Gastrocnemius medialis (tissue), 4 donors: ENCODE measurements around the gene ERC1. TPM values are rescaled to one million over a fixed set of nuclear protein-coding genes. Genes with fewer than 3 reads are reported as not detected.

ENCODE experiments used
- ATAC-seq, 2 donors: fragments of 150-250 bp; one replicate each; pipeline ENCODE4 v1.9.1; 2016
- DNase-seq, 2 donors: peaks; one replicate each; pipeline ENCODE4 v3.0.0-alpha.2; 2019
- H3K27ac ChIP-seq, 4 donors: fragments of 200-600 bp; sonication (generic); 1 replicate in 1 of 4; 2 replicates in 3 of 4; pipeline ENCODE4 v1.5.1; 2016 to 2018; ENCODE audit warnings: mild to moderate bottlenecking in 2 of 4, moderate library complexity in 1 of 4
- H3K27me3 ChIP-seq, 3 donors: fragments of 200-600 bp; sonication (generic) in 2 of 3; 1 replicate in 1 of 3; 2 replicates in 2 of 3; pipeline versions ENCODE4 v1.5.1 to v1.6.0; 2016 to 2019; ENCODE audit warnings: mild to moderate bottlenecking in 1 of 3, moderate library complexity in 1 of 3
- H3K36me3 ChIP-seq, 2 donors: fragments of 200-600 bp; sonication (generic) in 1 of 2; one replicate each; pipeline ENCODE4 v1.5.1; 2017 to 2018
- H3K4me1 ChIP-seq, 2 donors: fragments of 200-600 bp; sonication (generic) in 1 of 2; one replicate each; pipeline ENCODE4 v1.5.1; 2016 to 2017; ENCODE audit warnings: mild to moderate bottlenecking in 2 of 2
- H3K4me3 ChIP-seq, 4 donors: fragments of 200-600 bp; sonication (generic) in 3 of 4; 1 replicate in 1 of 4; 2 replicates in 3 of 4; pipeline ENCODE4 v1.5.1; 2016 to 2019; ENCODE audit warnings: mild to moderate bottlenecking in 2 of 4
- H3K9me3 ChIP-seq, 3 donors: fragments of 200-600 bp; sonication (generic) in 2 of 3; 1 replicate in 1 of 3; 2 replicates in 2 of 3; pipeline ENCODE4 v1.5.1; 2016 to 2019
- POLR2A ChIP-seq, 2 donors: fragments of 450-650 bp; IDR thresholded peaks; one replicate each; pipeline ENCODE4 v1.6.1; 2017; ENCODE audit warnings: antibody characterized with exemption in 2 of 2, mild to moderate bottlenecking in 2 of 2, moderate library complexity in 2 of 2
- in situ Hi-C, 4 donors: fragments of 200-750 bp; cut with MboI; loops; one replicate each; pipeline versions ENCODE4 v1.15.0 to v1.8.0; 2017; ENCODE audit warnings: low sequenced_read_pairs in 4 of 4
- intact Hi-C: fragments of 100-400 bp; cut with DNase I; formaldehyde crosslinking; loops from one replicate; pipeline ENCODE4 v1.15.1; 2023; ENCODE audit warnings: low total_unique reads
- total RNA-seq, 4 donors: library from RNA; depleted of rRNA; stranded (reverse); fragments of >200 nt; gene quantifications; one replicate each; pipeline versions ENCODE4 v1.1.0 to v1.2.3, GENCODE V29; 2016
- TF ChIP-seq, protein P1 (sequence below), 5 experiments: fragments of 450-650 bp in 3 of 5; fragments of 200-600 bp in 2 of 5; sonication (generic) in 2 of 5; IDR thresholded peaks in 4 of 5; conservative IDR thresholded peaks in 1 of 5; 1 replicate in 4 of 5; 2 replicates in 1 of 5; pipeline ENCODE4 v1.5.1; 2016 to 2019; ENCODE audit warnings: antibody characterized with exemption in 5 of 5, mild to moderate bottlenecking in 3 of 5, moderate library complexity in 3 of 5

Gene ERC1
- total RNA-seq, 4 donors from 2014 or later = 20.3 to 39.1 (median 23.5) TPM

DNA sequence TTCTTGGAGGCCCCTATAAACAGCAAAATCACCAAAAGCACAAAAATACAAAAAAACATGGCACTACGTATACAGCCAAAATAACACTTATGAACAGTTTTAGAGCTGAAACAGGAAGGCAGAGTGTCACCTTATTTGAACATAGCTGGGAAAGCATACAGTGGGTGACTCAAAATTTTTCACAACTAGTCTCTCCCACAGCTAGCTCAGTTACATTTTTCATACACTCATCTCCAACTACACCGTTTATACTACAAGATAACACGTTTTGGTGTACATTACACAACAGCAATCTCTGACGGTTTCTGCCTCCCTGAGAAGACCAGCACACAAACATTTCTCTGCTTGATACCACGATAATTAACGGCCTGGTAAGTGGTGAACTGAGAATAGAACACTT, 44.4 kb upstream of the ERC1 start:
- TF ChIP-seq POLR2A (IDR thresholded peaks at IDR 0.05) = no peak
- TF ChIP-seq, protein P1, sequence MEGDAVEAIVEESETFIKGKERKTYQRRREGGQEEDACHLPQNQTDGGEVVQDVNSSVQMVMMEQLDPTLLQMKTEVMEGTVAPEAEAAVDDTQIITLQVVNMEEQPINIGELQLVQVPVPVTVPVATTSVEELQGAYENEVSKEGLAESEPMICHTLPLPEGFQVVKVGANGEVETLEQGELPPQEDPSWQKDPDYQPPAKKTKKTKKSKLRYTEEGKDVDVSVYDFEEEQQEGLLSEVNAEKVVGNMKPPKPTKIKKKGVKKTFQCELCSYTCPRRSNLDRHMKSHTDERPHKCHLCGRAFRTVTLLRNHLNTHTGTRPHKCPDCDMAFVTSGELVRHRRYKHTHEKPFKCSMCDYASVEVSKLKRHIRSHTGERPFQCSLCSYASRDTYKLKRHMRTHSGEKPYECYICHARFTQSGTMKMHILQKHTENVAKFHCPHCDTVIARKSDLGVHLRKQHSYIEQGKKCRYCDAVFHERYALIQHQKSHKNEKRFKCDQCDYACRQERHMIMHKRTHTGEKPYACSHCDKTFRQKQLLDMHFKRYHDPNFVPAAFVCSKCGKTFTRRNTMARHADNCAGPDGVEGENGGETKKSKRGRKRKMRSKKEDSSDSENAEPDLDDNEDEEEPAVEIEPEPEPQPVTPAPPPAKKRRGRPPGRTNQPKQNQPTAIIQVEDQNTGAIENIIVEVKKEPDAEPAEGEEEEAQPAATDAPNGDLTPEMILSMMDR (IDR thresholded peaks at IDR 0.05 in 4 of 5, conservative IDR thresholded peaks at IDR 0.05 in 1 of 5) = no peak
- ATAC-seq (no peak), DNase-seq (no peak)
- Histone ChIP-seq H3K4me1 (peaks cover 39 to 44% of the 10 kb centered on the region in 2 donors), H3K36me3 (no peaks in the 10 kb centered on the region), H3K27me3 (no peaks in the 10 kb centered on the region), H3K9me3 (no peaks in the 10 kb centered on the region), H3K27ac (peak overlapping the region in 3 of 4 donors; percentile 41 to 97 (median 41)), H3K4me3 (no peak overlapping the region)
- in situ Hi-C loops (loop anchor here in 1 of 4 donors (5.0 kb wide), 1 partner anchor 124 kb away; no protein-coding TSS in a partner anchor), intact Hi-C loops (loop anchor here (10.0 kb wide), 1 partner anchor 658 kb away; no protein-coding TSS in a partner anchor)

DNA sequence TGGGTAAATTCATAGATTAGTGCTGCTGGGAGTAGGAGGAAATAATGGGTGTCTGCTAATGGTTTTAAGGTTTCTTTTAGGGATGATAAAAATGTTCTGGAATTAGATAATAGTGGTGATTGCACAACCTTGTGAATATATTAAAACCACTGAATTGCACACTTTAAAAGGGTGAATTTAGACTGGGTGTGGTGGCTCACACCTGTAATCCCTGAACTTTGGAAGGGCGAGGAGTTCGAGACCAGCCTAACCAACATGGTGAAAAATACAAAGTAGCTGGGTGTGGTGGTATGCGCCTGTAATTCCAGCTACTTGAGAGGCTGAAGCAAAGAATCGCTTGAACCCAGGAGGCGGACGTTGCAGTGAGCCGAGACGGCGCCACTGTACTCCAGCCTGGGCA, 42.8 kb upstream of the ERC1 start:
- H3K27ac ChIP-seq = peak overlapping the region; percentile 91 to 97 (median 94)
- ATAC-seq (no peak), DNase-seq (no peak)
- in situ Hi-C loops = loop anchor here in 1 of 4 donors (5.0 kb wide), 1 partner anchor 126 kb away; no protein-coding TSS in a partner anchor
- H3K27me3 ChIP-seq = no peaks in the 10 kb centered on the region
- no peaks in the 10 kb centered on the region for H3K36me3 ChIP-seq
- H3K4me1 ChIP-seq = peaks cover 27 to 32% of the 10 kb centered on the region in 2 donors
- H3K4me3 ChIP-seq = peak overlapping the region; percentile 78 to 94 (median 92)
- TF ChIP-seq, protein P1 (IDR thresholded peaks at IDR 0.05 in 4 of 5, conservative IDR thresholded peaks at IDR 0.05 in 1 of 5) = no peak
- TF ChIP-seq POLR2A (IDR thresholded peaks at IDR 0.05) = no peak
- intact Hi-C loops = loop anchor here (2.0 to 10.0 kb wide), 2 partner anchors 43 to 657 kb away; partner anchors contain the start of gene ERC1
- H3K9me3 ChIP-seq = no peaks in the 10 kb centered on the region

DNA sequence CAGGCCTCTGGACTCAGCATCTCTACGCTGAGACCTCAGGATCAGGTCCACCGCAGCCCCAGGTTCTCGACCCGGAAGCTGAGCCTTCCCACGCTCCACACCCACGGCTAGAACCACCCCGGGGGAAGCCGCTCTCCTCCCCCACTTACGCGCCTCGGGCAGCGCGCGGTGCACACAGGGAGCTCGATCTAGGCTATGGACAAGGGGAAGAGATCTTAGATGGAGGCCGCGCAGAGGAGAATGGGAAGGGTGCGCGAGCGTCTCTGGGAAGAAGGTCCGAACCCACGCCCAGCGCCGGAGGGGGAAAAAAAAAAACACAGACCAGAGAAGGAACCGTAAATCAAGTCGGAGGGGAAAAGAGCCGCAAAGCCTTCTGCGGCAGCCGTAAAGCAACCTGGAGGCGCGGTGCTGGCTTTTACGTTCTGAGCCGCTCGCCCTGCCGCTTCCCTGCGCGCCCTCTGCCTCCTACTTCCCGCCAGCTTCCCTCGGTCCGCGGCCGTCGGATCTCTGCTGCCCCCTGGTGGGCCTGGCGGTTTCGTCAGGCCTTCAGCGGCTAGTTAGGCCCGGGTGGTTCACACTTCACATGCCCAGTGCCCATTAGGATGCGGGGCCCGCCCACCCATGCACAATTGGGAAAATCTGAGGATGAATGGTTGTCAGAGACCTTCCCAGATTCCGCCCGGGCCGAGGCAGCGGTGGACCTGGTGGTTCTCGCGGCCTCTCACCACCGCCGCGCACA, 41.4 kb upstream of the ERC1 start, which contains the start of gene RAD52:
Gene RAD52, minus strand, starts transcription at position 242 of the 739 bp plus-strand sequence. CDS start 16,636 bp downstream, outside the sequence.
- no peaks in the 10 kb centered on the region for H3K9me3 ChIP-seq
- peak; percentile 96 to 98 for DNase-seq
- in situ Hi-C loops (loop anchor here (5.0 to 25.0 kb wide), 6 partner anchors 127 to 387 kb away; no protein-coding TSS in a partner anchor), intact Hi-C loops (loop anchor here (1.0 to 10.0 kb wide), 6 partner anchors 41 to 655 kb away; partner anchors contain the start of gene ERC1)
- no peaks in the 10 kb centered on the region for H3K36me3 ChIP-seq
- peaks cover 16 to 25% of the 10 kb centered on the region in 2 donors for H3K4me1 ChIP-seq
- TF ChIP-seq POLR2A (IDR thresholded peaks at IDR 0.05) = peak; percentile 81 to 88
- TF ChIP-seq, protein P1 (IDR thresholded peaks at IDR 0.05 in 4 of 5, conservative IDR thresholded peaks at IDR 0.05 in 1 of 5) = peak; percentile 96 to 100 (median 99)
- peak within 1 kb of the TSS; percentile 91 to 97 (median 94) for H3K27ac ChIP-seq
- H3K27me3 ChIP-seq = no peaks in the 10 kb centered on the region
- ATAC-seq = peak; percentile 92 to 94
- peak within 1 kb of the TSS; percentile 78 to 94 (median 92) for H3K4me3 ChIP-seq

DNA sequence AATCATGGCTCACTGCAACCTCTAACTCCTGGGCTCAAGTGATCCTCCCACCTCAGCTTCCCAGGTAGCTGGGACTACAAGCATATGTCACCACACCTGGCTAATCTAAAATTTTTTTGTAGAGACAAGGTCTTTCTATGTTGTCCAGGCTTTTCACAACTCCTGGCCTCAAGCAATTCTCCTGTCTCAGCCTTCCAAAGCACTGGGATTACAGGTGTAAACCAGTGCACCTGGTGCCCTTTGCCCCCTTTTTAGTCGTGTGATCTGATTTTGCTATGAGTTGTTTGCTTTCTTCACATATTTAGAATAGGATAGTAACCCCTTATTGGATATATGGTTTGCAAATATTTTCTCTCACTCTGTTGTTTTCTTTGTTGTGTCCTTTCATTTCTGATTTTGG, 39.8 kb upstream of the ERC1 start:
- Histone ChIP-seq H3K27me3 (no peaks in the 10 kb centered on the region), H3K4me3 (no peak overlapping the region), H3K9me3 (no peaks in the 10 kb centered on the region), H3K36me3 (no peaks in the 10 kb centered on the region), H3K4me1 (peaks cover 14 to 20% of the 10 kb centered on the region in 2 donors), H3K27ac (no peak overlapping the region)
- DNase-seq (no peak), ATAC-seq (no peak)
- in situ Hi-C loops = loop anchor here (5.0 to 25.0 kb wide), 5 partner anchors 136 to 389 kb away; no protein-coding TSS in a partner anchor
- intact Hi-C loops = loop anchor here (5.0 kb wide), 1 partner anchor 631 kb away; no protein-coding TSS in a partner anchor
- no peak for TF ChIP-seq POLR2A (IDR thresholded peaks at IDR 0.05)

DNA sequence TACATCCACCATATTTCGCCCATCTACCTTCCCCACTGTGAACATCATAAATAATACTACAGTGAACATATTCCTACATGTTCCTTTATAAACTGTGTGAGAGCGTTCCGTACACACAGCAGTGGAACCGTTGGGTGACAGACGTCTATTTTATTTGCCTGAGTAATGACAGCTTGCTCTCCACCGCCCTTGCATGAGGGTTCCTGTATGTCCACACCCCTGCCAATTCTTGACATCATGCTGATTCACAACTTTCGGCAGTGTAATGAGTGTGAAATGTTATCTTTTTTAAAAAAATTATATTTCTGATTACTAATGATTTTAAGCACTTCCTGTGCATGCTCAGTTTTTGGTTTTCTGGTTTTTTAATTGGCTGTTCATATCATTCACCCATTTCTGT, 37.2 kb upstream of the ERC1 start:
- H3K27me3 ChIP-seq = no peaks in the 10 kb centered on the region
- H3K36me3 ChIP-seq = no peaks in the 10 kb centered on the region
- DNase-seq (no peak), ATAC-seq (no peak)
- peaks cover 0 to 4% of the 10 kb centered on the region in 2 donors for H3K4me1 ChIP-seq
- in situ Hi-C loops = loop anchor here (5.0 to 25.0 kb wide), 5 partner anchors 139 to 391 kb away; no protein-coding TSS in a partner anchor
- no peak overlapping the region for H3K4me3 ChIP-seq
- intact Hi-C loops = loop anchor here (5.0 kb wide), 1 partner anchor 629 kb away; no protein-coding TSS in a partner anchor
- no peaks in the 10 kb centered on the region for H3K9me3 ChIP-seq
- TF ChIP-seq, protein P1 (IDR thresholded peaks at IDR 0.05 in 4 of 5, conservative IDR thresholded peaks at IDR 0.05 in 1 of 5) = no peak
- TF ChIP-seq POLR2A (IDR thresholded peaks at IDR 0.05) = no peak
- no peak overlapping the region for H3K27ac ChIP-seq
